HG03045 (cell line): ENCODE data around the gene C8G.

Source experiments
- ATAC-seq: cut with Tn5 transposase; IDR thresholded peaks from one replicate; pipeline ENCODE4 v1.9.1; 2021; ENCODE audit warnings: mild to moderate bottlenecking, moderate library complexity; ENCODE audit not compliant: unreplicated experiment

The C8G gene

GRCh38 chr9:136952876-136953770 is 8.1 kb downstream of the C8G start:
- ATAC-seq: no peak

GRCh38 chr9:136953771-136954269 is 8.8 kb downstream of the C8G start:
- ATAC-seq: no peak

- no peak for ATAC-seq
Observed at GRCh38 chr9:136954270-136955083, 9.4 kb downstream of the C8G start.

- no peak for ATAC-seq
Observed at GRCh38 chr9:136955202-136955942, 10.3 kb downstream of the C8G start.

GRCh38 chr9:136955943-136956335 is 10.9 kb downstream of the C8G start:
- ATAC-seq: no peak

- no peak for ATAC-seq
Observed at GRCh38 chr9:136956604-136957003, 11.6 kb downstream of the C8G start.

GRCh38 chr9:136957461-136957860 is 12.4 kb downstream of the C8G start:
- ATAC-seq: no peak

- ATAC-seq: no peak
Observed at GRCh38 chr9:136957901-136958300, 12.9 kb downstream of the C8G start.

- no peak for ATAC-seq
Observed at GRCh38 chr9:136958473-136958872, 13.4 kb downstream of the C8G start.

- no peak for ATAC-seq
Observed at GRCh38 chr9:136958898-136959850, 14.1 kb downstream of the C8G start.

GRCh38 chr9:136960212-136960937 is 15.3 kb downstream of the C8G start:
- no peak for ATAC-seq

- no peak for ATAC-seq
Observed at GRCh38 chr9:136960938-136961275, 15.9 kb downstream of the C8G start.

- ATAC-seq: no peak
Observed at GRCh38 chr9:136961279-136962065, 16.4 kb downstream of the C8G start.

GRCh38 chr9:136962163-136962562 is 17.1 kb downstream of the C8G start:
- ATAC-seq: no peak

- ATAC-seq: no peak
Observed at GRCh38 chr9:136962701-136963248, 17.7 kb downstream of the C8G start.

GRCh38 chr9:136963341-136963740 is 18.3 kb downstream of the C8G start:
- ATAC-seq: no peak

- no peak for ATAC-seq
Observed at GRCh38 chr9:136963751-136964150, 18.7 kb downstream of the C8G start.

GRCh38 chr9:136964171-136964689 is 19.2 kb downstream of the C8G start:
- ATAC-seq: no peak
